Chondrocyte (in vitro differentiated cells): ENCODE results near the gene BBS9. TPM values are rescaled to one million over a fixed set of nuclear protein-coding genes. Genes with fewer than 3 reads are reported as not detected.
"Not testable (repeated sequence)": the region's sequence is repeated elsewhere in the genome, so short reads cannot be mapped to it uniquely, and the experiment has no call there.

Source experiments
- DNase-seq: peaks from one replicate; pipeline ENCODE4 v3.0.0; 2021; ENCODE audit warnings: mixed read lengths, low spot score
- H3K27ac Mint-ChIP-seq: one replicate; pipeline ENCODE4 v1.8.0; 2021; ENCODE audit warnings: mild to moderate bottlenecking, moderate library complexity, mixed read lengths; ENCODE audit not compliant: unreplicated experiment
- H3K27me3 Mint-ChIP-seq: 2 replicates; pipeline ENCODE4 v1.8.0; 2021; ENCODE audit warnings: low read depth, mixed read lengths
- H3K36me3 Mint-ChIP-seq: 2 replicates; pipeline ENCODE4 v1.8.0; 2021; ENCODE audit warnings: low read depth, mixed read lengths
- H3K4me1 Mint-ChIP-seq: 2 replicates; pipeline ENCODE4 v1.8.0; 2021; ENCODE audit warnings: low read depth, mild to moderate bottlenecking, mixed read lengths
- H3K4me3 Mint-ChIP-seq: one replicate; pipeline ENCODE4 v1.8.0; 2021; ENCODE audit warnings: mild to moderate bottlenecking, moderate library complexity, mixed read lengths; ENCODE audit not compliant: unreplicated experiment
- H3K9me3 Mint-ChIP-seq: 2 replicates; pipeline ENCODE4 v1.8.0; 2021; ENCODE audit warnings: low read depth, mixed read lengths
- CTCF ChIP-seq: fragments of 200-600 bp; sonication (generic); IDR thresholded peaks from 2 replicates; pipeline ENCODE4 v1.5.0; 2021; ENCODE audit warnings: antibody characterized with exemption, mild to moderate bottlenecking, moderate library complexity
- total RNA-seq: library from RNA; stranded (reverse); gene quantifications from 3 replicates; pipeline ENCODE4 v1.2.1, GENCODE V29; 2021

The BBS9 gene
- total RNA-seq, 1 donor from 2014 or later, result 16.5 TPM

DNA sequence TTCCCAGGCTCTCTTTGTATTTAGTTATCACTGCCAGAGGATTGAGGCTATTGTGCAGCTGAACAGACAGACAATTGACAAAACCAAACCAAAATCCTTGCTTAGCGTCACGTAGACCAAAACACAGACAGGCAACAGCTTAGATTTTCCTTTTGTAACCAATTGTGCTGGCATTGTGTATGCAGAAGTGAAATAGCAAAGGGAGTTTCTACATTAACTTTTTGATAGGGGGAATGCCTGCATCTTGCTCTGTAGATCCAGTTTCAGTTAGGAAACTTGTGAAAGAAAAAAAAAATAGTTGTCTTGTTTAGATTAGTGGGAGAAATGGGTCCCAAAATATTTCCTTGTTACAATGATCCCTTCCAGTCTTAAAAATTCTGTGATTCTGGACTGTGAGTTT, 333.8 kb downstream of the BBS9 start:
- Mint-ChIP-seq H3K4me3 (no peak overlapping the region), H3K36me3 (peaks cover 2% of the 10 kb centered on the region), H3K27ac (no peak overlapping the region), H3K4me1 (no peaks in the 10 kb centered on the region), H3K9me3 (no peaks in the 10 kb centered on the region), H3K27me3 (no peaks in the 10 kb centered on the region)
- no peak for TF ChIP-seq CTCF
- DNase-seq, result no peak

- Mint-ChIP-seq H3K9me3 (no peaks in the 10 kb centered on the region), H3K27ac (no peak overlapping the region), H3K27me3 (no peaks in the 10 kb centered on the region), H3K4me1 (no peaks in the 10 kb centered on the region), H3K36me3 (peaks cover 2% of the 10 kb centered on the region), H3K4me3 (no peak overlapping the region)
- no peak for TF ChIP-seq CTCF
- DNase-seq, result no peak
These were observed 336.8 kb downstream of the BBS9 start for GRCh38 chr7:33466203-33466602.

DNA sequence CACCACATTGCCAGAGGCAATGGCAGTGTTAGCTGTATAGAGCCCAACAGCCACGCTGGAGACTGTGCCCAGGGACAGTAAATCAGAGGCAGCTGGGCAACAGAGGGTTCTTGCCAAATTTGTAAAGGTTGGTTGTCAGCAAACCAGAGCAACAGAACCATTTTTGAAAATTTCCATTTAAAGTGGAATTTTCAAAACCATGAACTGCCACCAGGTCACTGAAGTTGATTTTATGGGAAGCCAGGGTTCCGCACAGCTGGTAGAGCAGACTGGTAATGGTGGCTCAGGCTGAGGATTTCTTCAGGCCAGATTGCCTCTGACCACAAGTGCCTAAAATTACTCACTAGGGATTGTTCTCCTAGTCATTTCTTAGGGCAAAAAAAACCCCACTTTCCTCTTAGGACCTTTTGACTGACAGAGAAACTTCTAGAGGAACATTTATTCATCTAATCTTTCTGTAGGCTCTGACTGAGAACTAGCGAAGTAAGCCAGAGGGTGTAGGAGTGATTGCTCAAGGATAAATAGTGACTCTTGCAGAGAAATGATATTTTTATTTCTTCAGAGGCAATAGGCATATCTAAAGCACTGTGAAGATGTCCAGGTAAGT, 342.4 kb downstream of the BBS9 start:
- Mint-ChIP-seq H3K36me3 (no peaks in the 10 kb centered on the region), H3K4me1 (peaks cover 10% of the 10 kb centered on the region), H3K27me3 (no peaks in the 10 kb centered on the region), H3K4me3 (no peak overlapping the region), H3K9me3 (no peaks in the 10 kb centered on the region), H3K27ac (no peak overlapping the region)
- TF ChIP-seq CTCF, result no peak
- DNase-seq, result no peak

- Mint-ChIP-seq H3K4me1 (peaks cover 10% of the 10 kb centered on the region), H3K4me3 (no peak overlapping the region), H3K27ac (no peak overlapping the region), H3K27me3 (no peaks in the 10 kb centered on the region), H3K9me3 (no peaks in the 10 kb centered on the region), H3K36me3 (no peaks in the 10 kb centered on the region)
- no peak for DNase-seq
- no peak for TF ChIP-seq CTCF
These were observed 343.1 kb downstream of the BBS9 start for GRCh38 chr7:33472348-33473025.

DNA sequence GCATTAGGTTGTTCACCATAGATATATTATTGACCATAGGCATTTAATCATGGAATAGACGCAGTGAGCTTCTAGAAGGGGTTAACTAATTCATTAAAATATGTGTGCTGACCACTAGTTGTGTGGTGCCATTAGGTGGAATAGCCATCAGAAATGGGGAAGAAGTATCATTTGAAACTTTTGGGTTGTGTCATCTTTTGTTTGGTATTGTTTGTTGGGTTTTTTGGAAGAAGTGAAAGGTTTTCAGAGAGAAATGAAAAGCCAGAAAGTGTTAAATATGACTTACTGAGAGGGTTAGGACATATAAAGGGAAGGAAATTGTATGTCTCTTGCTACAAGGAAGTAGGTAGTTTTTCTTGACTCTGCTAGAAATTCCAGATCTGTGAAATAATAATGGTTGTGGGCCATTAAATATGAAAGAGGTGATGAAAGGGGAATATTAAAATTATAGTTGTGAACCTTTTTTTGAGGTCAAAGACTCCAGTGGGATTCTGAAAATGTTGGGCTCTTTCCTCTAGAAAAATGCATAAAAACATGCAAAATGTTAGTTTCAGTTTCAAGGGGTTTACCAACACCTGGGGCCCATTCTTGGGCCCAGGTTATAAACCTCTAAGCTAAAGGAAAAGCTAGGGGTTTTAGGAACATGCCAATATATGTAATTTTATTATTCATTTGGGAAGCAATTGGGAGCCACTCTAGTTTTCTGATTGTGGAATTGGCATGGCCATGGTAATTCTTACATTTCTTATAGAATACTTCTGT, 348.5 kb downstream of the BBS9 start:
- Mint-ChIP-seq H3K36me3 (peaks cover 1% of the 10 kb centered on the region), H3K4me3 (no peak overlapping the region), H3K27ac (no peak overlapping the region), H3K27me3 (no peaks in the 10 kb centered on the region), H3K4me1 (peaks cover under 1% of the 10 kb centered on the region), H3K9me3 (peaks cover 7% of the 10 kb centered on the region)
- DNase-seq, result no peak
- TF ChIP-seq CTCF, result no peak

- not testable (repeated sequence) for H3K4me1 Mint-ChIP-seq, H3K27me3 Mint-ChIP-seq, H3K36me3 Mint-ChIP-seq, DNase-seq, H3K27ac Mint-ChIP-seq, H3K4me3 Mint-ChIP-seq
- peaks cover 12% of the 10 kb centered on the region for H3K9me3 Mint-ChIP-seq
These were observed 355.1 kb downstream of the BBS9 start for GRCh38 chr7:33484476-33484875.
